Osteoblast (primary cell): ENCODE results near the gene WTIP. TPM values are rescaled to one million over a fixed set of nuclear protein-coding genes. Genes with fewer than 3 reads are reported as not detected.
"Not testable (repeated sequence)": the region's sequence is repeated elsewhere in the genome, so short reads cannot be mapped to it uniquely, and the experiment has no call there.

ENCODE experiments used
- DNase-seq: peaks from one replicate; pipeline ENCODE4 v3.0.0; 2011; ENCODE audit warnings: low spot score, mixed read lengths; ENCODE audit not compliant: insufficient read length; ENCODE audit errors: missing footprints
- H2AFZ ChIP-seq: 2 replicates; pipeline ENCODE4 v1.6.0; 2011; ENCODE audit warnings: mild to moderate bottlenecking, low read length
- H3K27ac ChIP-seq: 2 replicates; pipeline ENCODE4 v1.5.1; 2011; ENCODE audit warnings: mild to moderate bottlenecking, low read depth, low read length, moderate library complexity
- H3K27me3 ChIP-seq: 2 replicates; pipeline ENCODE4 v1.6.0; 2012; ENCODE audit warnings: mild to moderate bottlenecking, control low read depth, inconsistent platforms, low read length, moderate library complexity; ENCODE audit not compliant: insufficient read depth
- H3K36me3 ChIP-seq: 2 replicates; pipeline ENCODE4 v1.5.1; 2011; ENCODE audit warnings: mild to moderate bottlenecking, low read length, control low read depth, moderate library complexity; ENCODE audit not compliant: insufficient read depth
- H3K4me1 ChIP-seq: 2 replicates; pipeline ENCODE4 v1.5.1; 2011; ENCODE audit warnings: mild to moderate bottlenecking, low read length, control low read depth, moderate library complexity; ENCODE audit not compliant: insufficient read depth
- H3K4me2 ChIP-seq: 2 replicates; pipeline ENCODE4 v1.6.0; 2011; ENCODE audit warnings: mild to moderate bottlenecking, low read length; ENCODE audit not compliant: insufficient read depth
- H3K4me3 ChIP-seq: fragments of 200-600 bp; sonication (generic); 3 replicates; pipeline ENCODE4 v1.5.1; 2012; ENCODE audit warnings: mild to moderate bottlenecking, low read length, inconsistent platforms; ENCODE audit not compliant: insufficient read depth
- H3K79me2 ChIP-seq: 2 replicates; pipeline ENCODE4 v1.6.0; 2012; ENCODE audit warnings: mild to moderate bottlenecking, low read length, control low read depth, inconsistent platforms; ENCODE audit not compliant: insufficient read depth
- H3K9me3 ChIP-seq: 2 replicates; pipeline ENCODE4 v1.5.1; 2011; ENCODE audit warnings: low read depth, low read length, control low read depth
- H4K20me1 ChIP-seq: 2 replicates; pipeline ENCODE4 v1.6.0; 2012; ENCODE audit warnings: mild to moderate bottlenecking, low read length, control low read depth; ENCODE audit not compliant: insufficient read depth
- CTCF ChIP-seq: IDR thresholded peaks from 2 replicates; pipeline ENCODE4 v1.5.1; 2011; ENCODE audit warnings: mild to moderate bottlenecking, low read depth, low read length, moderate library complexity; ENCODE audit errors: extremely low read depth
- total RNA-seq: library from RNA; depleted of rRNA; stranded (reverse); fragments of >200 nt; gene quantifications from 2 replicates; pipeline ENCODE4 v1.2.3, GENCODE V29; 2012

Gene WTIP
- total RNA-seq, 1 donor, result 38.7 TPM

GRCh38 chr19:34457446-34457845 is 24.1 kb upstream of the WTIP start:
- no peaks in the 10 kb centered on the region for H3K27me3 ChIP-seq
- no peak overlapping the region for H3K4me2 ChIP-seq
- DNase-seq, result no peak
- H3K4me3 ChIP-seq, result no peak overlapping the region
- no peak overlapping the region for H3K27ac ChIP-seq
- peaks cover 65% of the 10 kb centered on the region for H3K79me2 ChIP-seq
- peaks cover 71% of the 10 kb centered on the region for H3K36me3 ChIP-seq
- peaks cover 44% of the 10 kb centered on the region for H3K4me1 ChIP-seq
- peaks cover 41% of the 10 kb centered on the region for H4K20me1 ChIP-seq
- H2AFZ ChIP-seq, result no peak overlapping the region
- no peaks in the 10 kb centered on the region for H3K9me3 ChIP-seq
- no peak for TF ChIP-seq CTCF

DNA sequence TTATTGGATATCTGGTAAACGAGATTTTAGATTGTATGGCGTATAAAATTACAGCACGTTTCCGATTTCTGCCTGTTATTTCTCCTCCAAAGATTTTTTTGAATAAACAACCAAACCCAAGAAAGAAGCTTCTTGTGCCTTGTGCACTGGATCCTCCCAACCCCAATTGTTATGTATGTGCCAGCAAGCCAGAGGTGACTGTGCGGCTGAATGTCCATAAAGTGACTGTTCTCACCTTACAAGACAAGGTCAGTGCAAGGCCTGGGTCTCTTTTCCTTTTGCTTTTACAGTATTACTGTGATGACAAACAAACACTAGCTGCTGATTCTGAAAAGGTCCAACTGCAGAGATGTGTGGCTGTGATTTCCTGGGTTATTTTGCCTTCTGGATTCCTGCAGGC is 22.9 kb upstream of the WTIP start:
- H4K20me1 ChIP-seq, result peaks cover 36% of the 10 kb centered on the region
- H3K9me3 ChIP-seq, result no peaks in the 10 kb centered on the region
- no peaks in the 10 kb centered on the region for H3K27me3 ChIP-seq
- no peak overlapping the region for H3K4me2 ChIP-seq
- H2AFZ ChIP-seq, result no peak overlapping the region
- peaks cover 32% of the 10 kb centered on the region for H3K4me1 ChIP-seq
- TF ChIP-seq CTCF, result no peak
- peaks cover 76% of the 10 kb centered on the region for H3K79me2 ChIP-seq
- DNase-seq, result no peak
- H3K4me3 ChIP-seq, result no peak overlapping the region
- H3K36me3 ChIP-seq, result peaks cover 69% of the 10 kb centered on the region
- H3K27ac ChIP-seq, result no peak overlapping the region

GRCh38 chr19:34459614-34460013 is 21.9 kb upstream of the WTIP start:
- no peak for DNase-seq
- no peak overlapping the region for H3K4me2 ChIP-seq
- peaks cover 69% of the 10 kb centered on the region for H3K36me3 ChIP-seq
- no peak for TF ChIP-seq CTCF
- no peaks in the 10 kb centered on the region for H3K27me3 ChIP-seq
- H3K4me1 ChIP-seq, result peaks cover 23% of the 10 kb centered on the region
- H3K27ac ChIP-seq, result no peak overlapping the region
- H3K9me3 ChIP-seq, result no peaks in the 10 kb centered on the region
- no peak overlapping the region for H2AFZ ChIP-seq
- H3K79me2 ChIP-seq, result peaks cover 75% of the 10 kb centered on the region
- H4K20me1 ChIP-seq, result peaks cover 29% of the 10 kb centered on the region
- H3K4me3 ChIP-seq, result no peak overlapping the region

- no peak overlapping the region for H3K4me3 ChIP-seq
- no peak overlapping the region for H2AFZ ChIP-seq
- peaks cover 74% of the 10 kb centered on the region for H3K79me2 ChIP-seq
- H3K27ac ChIP-seq, result peak overlapping the region; percentile 73
- H3K4me1 ChIP-seq, result peaks cover 19% of the 10 kb centered on the region
- peak overlapping the region; percentile 4 for H3K4me2 ChIP-seq
- peak; percentile 91 for DNase-seq
- peaks cover 78% of the 10 kb centered on the region for H3K36me3 ChIP-seq
- H4K20me1 ChIP-seq, result peaks cover 32% of the 10 kb centered on the region
- no peaks in the 10 kb centered on the region for H3K9me3 ChIP-seq
- TF ChIP-seq CTCF, result no peak
- H3K27me3 ChIP-seq, result no peaks in the 10 kb centered on the region
Observed at GRCh38 chr19:34461375-34462100, 20.0 kb upstream of the WTIP start.

GRCh38 chr19:34464785-34465184 is 16.8 kb upstream of the WTIP start:
- H3K27me3 ChIP-seq, H3K4me2 ChIP-seq, DNase-seq, H2AFZ ChIP-seq, H3K27ac ChIP-seq, H3K9me3 ChIP-seq, H3K4me3 ChIP-seq: not testable (repeated sequence)
- Histone ChIP-seq H4K20me1 (peaks cover 30% of the 10 kb centered on the region), H3K36me3 (peaks cover 86% of the 10 kb centered on the region), H3K79me2 (peaks cover 53% of the 10 kb centered on the region), H3K4me1 (peaks cover 19% of the 10 kb centered on the region)
